OCI-LY7 (cell line): Measurements from ENCODE around the gene GAREM1. TPM values are rescaled to one million over a fixed set of nuclear protein-coding genes. Genes with fewer than 3 reads are reported as not detected.

Source experiments
- BruUV-seq: library from RNA; stranded (reverse); fragments of 400-500 nt; replicated peaks from 2 replicates; lab custom pipeline; 2021; lab: Mats Ljungman, UMichigan
- CTCF ChIA-PET: fragments of 300-600 bp; sonication (Branson Sonifier 250); formaldehyde crosslinking; loops from one replicate; lab custom pipeline; 2022; ENCODE audit warnings: antibody characterized with exemption; ENCODE audit not compliant: unreplicated experiment; lab: Charles Lee
- POLR2A ChIA-PET: fragments of 300-600 bp; sonication (Branson Sonifier 250); formaldehyde crosslinking; loops from one replicate; lab custom pipeline; 2022; ENCODE audit warnings: antibody characterized with exemption; lab: Charles Lee
- DNase-seq: peaks from one replicate; pipeline ENCODE4 v3.0.0-alpha.2; 2015; ENCODE audit warnings: low spot score
- H2AFZ ChIP-seq: fragments of 200-600 bp; sonication (generic), shearing (Covaris generic); 2 replicates; pipeline ENCODE4 v1.6.1; 2014; ENCODE audit warnings: mild to moderate bottlenecking, antibody characterized with exemption, low read length, moderate library complexity
- H3K27ac ChIP-seq: fragments of 200-600 bp; sonication (generic); 2 replicates; pipeline ENCODE4 v1.5.1; 2014; ENCODE audit warnings: mixed run types, low read depth, mild to moderate bottlenecking, moderate library complexity, low read length, inconsistent platforms; ENCODE audit not compliant: poor library complexity, severe bottlenecking
- H3K36me3 ChIP-seq: fragments of 200-600 bp; sonication (generic); 2 replicates; pipeline ENCODE4 v1.6.1; 2014; ENCODE audit warnings: mild to moderate bottlenecking, antibody characterized with exemption, low read length, moderate library complexity, mixed read lengths; ENCODE audit not compliant: insufficient read depth
- H3K4me1 ChIP-seq: fragments of 200-600 bp; sonication (generic); 2 replicates; pipeline ENCODE4 v1.5.1; 2014; ENCODE audit warnings: mild to moderate bottlenecking, low read length; ENCODE audit not compliant: insufficient read depth, poor library complexity, severe bottlenecking
- H3K4me2 ChIP-seq: fragments of 200-600 bp; sonication (generic); 2 replicates; pipeline ENCODE4 v1.6.1; 2014; ENCODE audit warnings: mild to moderate bottlenecking, low read length
- H3K4me3 ChIP-seq: fragments of 200-600 bp; sonication (generic); 2 replicates; pipeline ENCODE4 v1.5.1; 2014; ENCODE audit warnings: mild to moderate bottlenecking, low read depth, low read length; ENCODE audit not compliant: poor library complexity, severe bottlenecking
- H3K79me2 ChIP-seq: fragments of 200-600 bp; sonication (generic); 2 replicates; pipeline ENCODE4 v1.6.1; 2016; ENCODE audit warnings: low read depth, mild to moderate bottlenecking, low read length, moderate library complexity, mixed read lengths; ENCODE audit not compliant: insufficient read depth
- H3K9me2 ChIP-seq: fragments of 200-600 bp; sonication (generic); 2 replicates; pipeline ENCODE4 v1.6.1; 2016; ENCODE audit warnings: mild to moderate bottlenecking, low read length, mixed read lengths; ENCODE audit not compliant: insufficient read depth
- H3K9me3 ChIP-seq: fragments of 200-600 bp; sonication (generic); 2 replicates; pipeline ENCODE4 v1.6.1; 2014; ENCODE audit warnings: mild to moderate bottlenecking, mixed run types, low read length, mixed read lengths
- H4K20me1 ChIP-seq: fragments of 200-600 bp; sonication (generic); 2 replicates; pipeline ENCODE4 v1.6.1; 2014; ENCODE audit warnings: mild to moderate bottlenecking, antibody characterized with exemption, low read length, moderate library complexity, mixed read lengths; ENCODE audit not compliant: insufficient read depth
- CTCF ChIP-seq: fragments of 200-600 bp; sonication (generic); conservative IDR thresholded peaks from 2 replicates; pipeline ENCODE4 v1.5.1; 2014; ENCODE audit warnings: mild to moderate bottlenecking, antibody characterized with exemption, low read length, moderate library complexity, mixed read lengths
- EZH2phosphoT487 ChIP-seq: fragments of 200-600 bp; sonication (generic); IDR thresholded peaks from 2 replicates; pipeline ENCODE4 v1.6.1; 2018; ENCODE audit warnings: low read depth, borderline replicate concordance, mild to moderate bottlenecking, mixed run types, antibody characterized with exemption, low read length, moderate library complexity, mixed read lengths
- intact Hi-C: fragments of 100-400 bp; cut with micrococcal nuclease; formaldehyde crosslinking; loops from one replicate; pipeline ENCODE4 v1.10.0; 2022; ENCODE audit not compliant: unreplicated experiment
- total RNA-seq, 2 experiments: library from RNA; depleted of rRNA in 1 of 2; stranded (reverse); fragments of >200 nt in 1 of 2; shearing (Covaris generic) in 1 of 2; gene quantifications; 2 replicates each; pipeline ENCODE4 v1.2.3, GENCODE V29; 2014 to 2022

The GAREM1 gene
- total RNA-seq, 2 experiments from 2014 or later, result 1.0 to 2.7 TPM

- peak; percentile 0 for DNase-seq
- Histone ChIP-seq H3K9me2 (no peaks in the 10 kb centered on the region), H3K4me3 (no peak overlapping the region), H3K27ac (no peak overlapping the region), H3K36me3 (no peaks in the 10 kb centered on the region), H3K79me2 (no peaks in the 10 kb centered on the region), H2AFZ (no peak overlapping the region), H3K4me1 (no peaks in the 10 kb centered on the region), H3K9me3 (no peaks in the 10 kb centered on the region), H3K4me2 (no peak overlapping the region), H4K20me1 (no peaks in the 10 kb centered on the region; the same call in 1 of the 2 replicates)
- TF ChIP-seq EZH2phosphoT487 (no peak), CTCF (peak; percentile 23; the same call in 1 of the 2 replicates)
- ChIA-PET CTCF (no interaction called here), POLR2A (no interaction called here)
- no TSS peak for BruUV-seq
- intact Hi-C loops, result no loop called here
Observed at GRCh38 chr18:32439802-32440201, 30.9 kb downstream of the GAREM1 start.

- no peaks in the 10 kb centered on the region; the same call in 1 of the 2 replicates for H4K20me1 ChIP-seq
- H3K27ac ChIP-seq, result no peak overlapping the region
- H3K79me2 ChIP-seq, result no peaks in the 10 kb centered on the region
- H2AFZ ChIP-seq, result no peak overlapping the region
- no peak overlapping the region for H3K4me3 ChIP-seq
- no peaks in the 10 kb centered on the region for H3K9me3 ChIP-seq
- no TSS peak for BruUV-seq
- H3K9me2 ChIP-seq, result no peaks in the 10 kb centered on the region
- TF ChIP-seq EZH2phosphoT487 (no peak), CTCF (no peak)
- CTCF ChIA-PET, result no interaction called here
- H3K36me3 ChIP-seq, result no peaks in the 10 kb centered on the region
- intact Hi-C loops, result no loop called here
- DNase-seq, result no peak
- H3K4me1 ChIP-seq, result no peaks in the 10 kb centered on the region
- H3K4me2 ChIP-seq, result no peak overlapping the region
- POLR2A ChIA-PET, result no interaction called here
Observed at GRCh38 chr18:32439241-32439640, 31.4 kb downstream of the GAREM1 start.

DNA sequence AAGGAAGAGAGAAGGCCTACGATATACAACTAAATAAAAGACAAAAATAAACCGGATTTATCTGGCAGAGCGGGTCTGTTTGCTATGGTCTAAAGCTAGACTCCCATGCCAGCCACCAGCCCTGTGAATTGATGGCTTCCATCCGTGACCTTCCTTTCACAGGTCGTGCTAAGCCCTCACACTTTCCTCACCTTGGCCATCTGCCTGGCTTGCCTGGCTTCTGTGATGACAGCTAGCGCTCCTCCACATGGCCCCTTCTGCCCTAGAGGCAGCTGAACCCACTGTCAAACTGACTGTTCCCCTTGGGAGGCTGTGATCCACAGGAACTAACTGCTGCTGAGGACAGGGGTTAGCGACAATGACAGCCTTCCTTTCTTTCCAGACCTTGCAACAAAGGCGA, 32.5 kb downstream of the GAREM1 start:
- Histone ChIP-seq H3K4me3 (no peak overlapping the region), H3K27ac (no peak overlapping the region), H3K36me3 (no peaks in the 10 kb centered on the region), H4K20me1 (no peaks in the 10 kb centered on the region; the same call in 1 of the 2 replicates), H3K9me2 (no peaks in the 10 kb centered on the region), H3K79me2 (no peaks in the 10 kb centered on the region), H3K4me1 (no peaks in the 10 kb centered on the region), H3K9me3 (no peaks in the 10 kb centered on the region), H2AFZ (no peak overlapping the region), H3K4me2 (no peak overlapping the region)
- intact Hi-C loops, result no loop called here
- ChIA-PET CTCF (no interaction called here), POLR2A (no interaction called here)
- no peak for TF ChIP-seq EZH2phosphoT487
- no peak for TF ChIP-seq CTCF
- no peak for DNase-seq
- no TSS peak for BruUV-seq
